ENCODE measurements around the gene TNNT3.

The TNNT3 gene

GRCh38 chr11:1889224-1889930, 30.1 kb upstream of the TNNT3 start:
- H3K27me3 ChIP-seq (ENCODE audit: control insufficient read depth, low read length) = no peaks in the 10 kb centered on the region
- no peaks in the 10 kb centered on the region for H3K9me2 ChIP-seq (replicated peaks; ENCODE audit: control insufficient read depth, low read length)
- H3K4me1 ChIP-seq (ENCODE audit: control insufficient read depth, low read length) = no peaks in the 10 kb centered on the region
- H3K27ac ChIP-seq (ENCODE audit: low read depth, low read length) = no peak overlapping the region
- TF ChIP-seq, protein P1, sequence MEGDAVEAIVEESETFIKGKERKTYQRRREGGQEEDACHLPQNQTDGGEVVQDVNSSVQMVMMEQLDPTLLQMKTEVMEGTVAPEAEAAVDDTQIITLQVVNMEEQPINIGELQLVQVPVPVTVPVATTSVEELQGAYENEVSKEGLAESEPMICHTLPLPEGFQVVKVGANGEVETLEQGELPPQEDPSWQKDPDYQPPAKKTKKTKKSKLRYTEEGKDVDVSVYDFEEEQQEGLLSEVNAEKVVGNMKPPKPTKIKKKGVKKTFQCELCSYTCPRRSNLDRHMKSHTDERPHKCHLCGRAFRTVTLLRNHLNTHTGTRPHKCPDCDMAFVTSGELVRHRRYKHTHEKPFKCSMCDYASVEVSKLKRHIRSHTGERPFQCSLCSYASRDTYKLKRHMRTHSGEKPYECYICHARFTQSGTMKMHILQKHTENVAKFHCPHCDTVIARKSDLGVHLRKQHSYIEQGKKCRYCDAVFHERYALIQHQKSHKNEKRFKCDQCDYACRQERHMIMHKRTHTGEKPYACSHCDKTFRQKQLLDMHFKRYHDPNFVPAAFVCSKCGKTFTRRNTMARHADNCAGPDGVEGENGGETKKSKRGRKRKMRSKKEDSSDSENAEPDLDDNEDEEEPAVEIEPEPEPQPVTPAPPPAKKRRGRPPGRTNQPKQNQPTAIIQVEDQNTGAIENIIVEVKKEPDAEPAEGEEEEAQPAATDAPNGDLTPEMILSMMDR (IDR thresholded peaks at IDR 0.05; ENCODE audit: low read depth, low read length, poor library complexity, severe bottlenecking) = no peak
- no peak for TF ChIP-seq EZH2phosphoT487 (IDR thresholded peaks at IDR 0.05; ENCODE audit: borderline replicate concordance, low read length)
- H3K36me3 ChIP-seq (ENCODE audit: control insufficient read depth, low read length) = peaks cover 38% of the 10 kb centered on the region
- H3K79me2 ChIP-seq (ENCODE audit: control insufficient read depth, low read length) = no peaks in the 10 kb centered on the region
- no peaks in the 10 kb centered on the region for H3K9me3 ChIP-seq (ENCODE audit: control insufficient read depth, insufficient read depth, low read length)
- H3F3A ChIP-seq (ENCODE audit: control insufficient read depth, insufficient read depth) = no peaks in the 10 kb centered on the region
- H3K4me2 ChIP-seq (ENCODE audit: low read length) = no peak overlapping the region
- H4K20me1 ChIP-seq (ENCODE audit: control insufficient read depth, insufficient read depth, low read depth, low read length) = no peaks in the 10 kb centered on the region
- H3K4me3 ChIP-seq (ENCODE audit: low read length) = no peak overlapping the region

- Histone ChIP-seq H3K4me3 (ENCODE audit: low read length) (no peak overlapping the region), H3K27me3 (ENCODE audit: control insufficient read depth, low read length) (no peaks in the 10 kb centered on the region), H3K36me3 (ENCODE audit: control insufficient read depth, low read length) (peaks cover 29% of the 10 kb centered on the region), H3K4me2 (ENCODE audit: low read length) (no peak overlapping the region), H3F3A (ENCODE audit: control insufficient read depth, insufficient read depth) (no peaks in the 10 kb centered on the region), H3K9me2 (replicated peaks; ENCODE audit: control insufficient read depth, low read length) (no peaks in the 10 kb centered on the region), H4K20me1 (ENCODE audit: control insufficient read depth, insufficient read depth, low read depth, low read length) (no peaks in the 10 kb centered on the region), H3K79me2 (ENCODE audit: control insufficient read depth, low read length) (no peaks in the 10 kb centered on the region), H3K4me1 (ENCODE audit: control insufficient read depth, low read length) (no peaks in the 10 kb centered on the region), H3K27ac (ENCODE audit: low read depth, low read length) (no peak overlapping the region), H3K9me3 (ENCODE audit: control insufficient read depth, insufficient read depth, low read length) (no peaks in the 10 kb centered on the region)
- TF ChIP-seq EZH2phosphoT487 (IDR thresholded peaks at IDR 0.05; ENCODE audit: borderline replicate concordance, low read length) = no peak
- TF ChIP-seq, protein P1 (IDR thresholded peaks at IDR 0.05; ENCODE audit: low read depth, low read length, poor library complexity, severe bottlenecking) = no peak
These were observed 29.3 kb upstream of the TNNT3 start for GRCh38 chr11:1889941-1890855.

DNA sequence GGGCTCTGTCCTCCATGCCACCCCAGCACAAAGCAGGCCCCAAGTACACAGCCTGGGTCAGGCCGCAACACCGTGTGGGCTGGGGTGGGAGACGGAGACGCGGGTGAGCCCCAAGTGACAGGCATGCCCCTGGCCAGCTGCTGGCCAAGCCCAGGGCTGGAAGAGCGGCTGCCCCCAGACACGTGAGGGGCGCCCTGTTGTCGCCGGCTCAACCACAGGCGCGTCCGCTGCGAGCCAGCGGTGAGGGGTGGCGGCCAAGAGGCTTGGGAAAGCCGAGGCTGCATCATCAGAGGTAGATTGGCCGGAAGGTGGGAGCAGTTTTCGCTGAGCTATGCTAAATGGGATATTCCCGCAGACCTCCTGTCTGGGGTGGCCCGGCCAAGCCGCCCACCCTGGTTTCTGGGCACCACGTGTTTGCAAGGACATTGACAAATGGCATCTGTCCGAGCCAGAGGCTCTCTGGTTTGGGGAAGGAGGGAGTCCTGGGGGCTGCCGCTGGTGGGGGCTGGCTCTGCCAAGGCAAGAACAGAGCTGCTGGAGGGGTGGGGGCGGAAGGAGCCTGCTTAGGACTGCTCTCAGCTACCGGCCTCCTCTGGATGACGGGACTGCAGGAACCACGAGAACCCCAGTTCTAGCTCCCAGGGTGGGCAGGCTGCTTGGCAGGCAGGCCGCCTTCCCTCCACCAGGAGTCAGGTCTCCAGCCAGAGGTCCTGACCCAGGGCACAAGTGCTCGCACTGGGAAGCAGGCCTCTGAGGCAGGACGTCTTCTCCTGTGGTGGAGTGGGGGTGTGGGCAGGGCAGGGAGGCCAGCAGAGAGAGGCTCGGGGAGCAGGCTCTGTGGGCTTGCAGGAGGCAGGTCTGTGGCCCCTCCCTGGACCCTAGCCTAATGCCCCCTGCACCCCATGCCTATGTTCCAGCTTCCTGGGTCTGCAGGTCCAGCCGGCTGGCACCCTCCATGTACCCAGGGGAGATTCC, 28.4 kb upstream of the TNNT3 start:
- H3F3A ChIP-seq (ENCODE audit: control insufficient read depth, insufficient read depth) = no peaks in the 10 kb centered on the region
- no peak overlapping the region for H3K27ac ChIP-seq (ENCODE audit: low read depth, low read length)
- H3K79me2 ChIP-seq (ENCODE audit: control insufficient read depth, low read length) = no peaks in the 10 kb centered on the region
- H3K9me2 ChIP-seq (replicated peaks; ENCODE audit: control insufficient read depth, low read length) = no peaks in the 10 kb centered on the region
- no peaks in the 10 kb centered on the region for H3K4me1 ChIP-seq (ENCODE audit: control insufficient read depth, low read length)
- H4K20me1 ChIP-seq (ENCODE audit: control insufficient read depth, insufficient read depth, low read depth, low read length) = no peaks in the 10 kb centered on the region
- H3K9me3 ChIP-seq (ENCODE audit: control insufficient read depth, insufficient read depth, low read length) = no peaks in the 10 kb centered on the region
- no peak overlapping the region for H3K4me2 ChIP-seq (ENCODE audit: low read length)
- peaks cover 20% of the 10 kb centered on the region for H3K36me3 ChIP-seq (ENCODE audit: control insufficient read depth, low read length)
- no peak overlapping the region for H3K4me3 ChIP-seq (ENCODE audit: low read length)
- peaks cover 6% of the 10 kb centered on the region for H3K27me3 ChIP-seq (ENCODE audit: control insufficient read depth, low read length)
- TF ChIP-seq EZH2phosphoT487 (IDR thresholded peaks at IDR 0.05; ENCODE audit: borderline replicate concordance, low read length) = no peak
- TF ChIP-seq, protein P1 (IDR thresholded peaks at IDR 0.05; ENCODE audit: low read depth, low read length, poor library complexity, severe bottlenecking) = no peak
